Cardiac fibroblast (primary cell): Measurements from ENCODE around the gene KBTBD13.

Experiments used
- DNase-seq, 2 donors: peaks; one replicate each; pipeline versions ENCODE4 v3.0.0 to v3.0.0-alpha.2; 2010; ENCODE audit warnings: low read depth in 2 of 2
- H3K4me3 ChIP-seq, 2 donors: replicated peaks in 1 of 2; 1 replicate in 1 of 2; 2 replicates in 1 of 2; pipeline ENCODE4 v1.5.1; 2011; ENCODE audit warnings: low read depth in 2 of 2, low read length in 2 of 2, mild to moderate bottlenecking in 2 of 2, moderate library complexity in 1 of 2
- CTCF ChIP-seq: IDR thresholded peaks from one replicate; pipeline ENCODE4 v1.5.1; 2011; ENCODE audit warnings: low read depth, mild to moderate bottlenecking, low read length, inconsistent platforms

KBTBD13 gene

GRCh38 chr15:65077291-65077980, 890 bp downstream of the KBTBD13 start:
- no peak for TF ChIP-seq CTCF
- H3K4me3 ChIP-seq: no peak overlapping the region
- DNase-seq: no peak

GRCh38 chr15:65077981-65078352, 1.4 kb downstream of the KBTBD13 start:
- peak; percentile 70 to 72 for DNase-seq
- TF ChIP-seq CTCF: peak; percentile 76
- H3K4me3 ChIP-seq: no peak overlapping the region

- no peak for DNase-seq
- H3K4me3 ChIP-seq: no peak overlapping the region
- no peak for TF ChIP-seq CTCF
Measured at GRCh38 chr15:65079580-65079979, 3.0 kb downstream of the KBTBD13 start.

- no peak overlapping the region for H3K4me3 ChIP-seq
- no peak for DNase-seq
- no peak for TF ChIP-seq CTCF
Measured at GRCh38 chr15:65081270-65081669, 4.7 kb downstream of the KBTBD13 start.

- H3K4me3 ChIP-seq: no peak overlapping the region
- no peak for DNase-seq
- no peak for TF ChIP-seq CTCF
Measured at GRCh38 chr15:65081758-65082157, 5.2 kb downstream of the KBTBD13 start.

GRCh38 chr15:65082303-65082953, 5.9 kb downstream of the KBTBD13 start:
- H3K4me3 ChIP-seq: no peak overlapping the region
- no peak for DNase-seq
- no peak for TF ChIP-seq CTCF
